Liver (tissue), 3 donors: ENCODE results near the gene CLIP4.

Experiments
- CTCF ChIP-seq: fragments of 150-350 bp; IDR thresholded peaks from 2 replicates; pipeline ENCODE4 v1.5.1; 2017; ENCODE audit warnings: improper control_type of control experiment, low read depth, low read length; ENCODE audit not compliant: missing input control
- GABPA ChIP-seq, 2 donors: IDR thresholded peaks in 1 of 2; conservative IDR thresholded peaks in 1 of 2; 2 replicates each; pipeline ENCODE4 v1.6.1; 2016; ENCODE audit warnings: antibody characterized with exemption in 2 of 2, mild to moderate bottlenecking in 1 of 2, moderate library complexity in 1 of 2
- MAX ChIP-seq: IDR thresholded peaks from 2 replicates; pipeline ENCODE4 v1.6.1; 2016; ENCODE audit warnings: antibody characterized with exemption
- RAD21 ChIP-seq, 2 donors: IDR thresholded peaks; 2 replicates each; pipeline ENCODE4 v1.6.1; 2016; ENCODE audit warnings: antibody characterized with exemption in 2 of 2, mild to moderate bottlenecking in 2 of 2
- REST ChIP-seq: IDR thresholded peaks from 2 replicates; pipeline ENCODE4 v1.6.1; 2016; ENCODE audit warnings: antibody characterized with exemption, mild to moderate bottlenecking
- RXRA ChIP-seq, 2 donors: IDR thresholded peaks; 2 replicates each; pipeline ENCODE4 v1.6.1; 2017 to 2018; ENCODE audit warnings: antibody characterized with exemption in 2 of 2, mild to moderate bottlenecking in 1 of 2
- YY1 ChIP-seq: IDR thresholded peaks from 2 replicates; pipeline ENCODE4 v1.6.1; 2016; ENCODE audit warnings: antibody characterized with exemption, mild to moderate bottlenecking
- TF ChIP-seq, protein P1 (sequence below): IDR thresholded peaks from 2 replicates; pipeline ENCODE4 v1.6.1; 2016; ENCODE audit warnings: antibody characterized with exemption
- donor health status: healthy.
- donor health status: healthy.

- TF ChIP-seq REST = no peak
- TF ChIP-seq MAX = no peak
- TF ChIP-seq, protein P1, sequence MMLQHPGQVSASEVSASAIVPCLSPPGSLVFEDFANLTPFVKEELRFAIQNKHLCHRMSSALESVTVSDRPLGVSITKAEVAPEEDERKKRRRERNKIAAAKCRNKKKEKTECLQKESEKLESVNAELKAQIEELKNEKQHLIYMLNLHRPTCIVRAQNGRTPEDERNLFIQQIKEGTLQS = no peak
- TF ChIP-seq CTCF = no peak
- TF ChIP-seq GABPA (IDR thresholded peaks at IDR 0.05 in 1 of 2, conservative IDR thresholded peaks at IDR 0.05 in 1 of 2) = no peak
- no peak for TF ChIP-seq RXRA (IDR thresholded peaks at IDR 0.05)
- TF ChIP-seq YY1 = no peak
- no peak for TF ChIP-seq RAD21 (IDR thresholded peaks at IDR 0.05)
These were observed 18.2 kb upstream of the CLIP4 start for GRCh38 chr2:29096969-29097368.
